ENCODE data around the gene PDE4D. TPM values are rescaled to one million over a fixed set of nuclear protein-coding genes. Genes with fewer than 3 reads are reported as not detected.

Gene PDE4D
- total and polyA plus RNA-seq, 10 of the 15 experiments (the other 5 are each of a cell fraction or from before 2014, with no cell fraction given) = 0.87 to 4.1 (median 2.2) TPM

DNA sequence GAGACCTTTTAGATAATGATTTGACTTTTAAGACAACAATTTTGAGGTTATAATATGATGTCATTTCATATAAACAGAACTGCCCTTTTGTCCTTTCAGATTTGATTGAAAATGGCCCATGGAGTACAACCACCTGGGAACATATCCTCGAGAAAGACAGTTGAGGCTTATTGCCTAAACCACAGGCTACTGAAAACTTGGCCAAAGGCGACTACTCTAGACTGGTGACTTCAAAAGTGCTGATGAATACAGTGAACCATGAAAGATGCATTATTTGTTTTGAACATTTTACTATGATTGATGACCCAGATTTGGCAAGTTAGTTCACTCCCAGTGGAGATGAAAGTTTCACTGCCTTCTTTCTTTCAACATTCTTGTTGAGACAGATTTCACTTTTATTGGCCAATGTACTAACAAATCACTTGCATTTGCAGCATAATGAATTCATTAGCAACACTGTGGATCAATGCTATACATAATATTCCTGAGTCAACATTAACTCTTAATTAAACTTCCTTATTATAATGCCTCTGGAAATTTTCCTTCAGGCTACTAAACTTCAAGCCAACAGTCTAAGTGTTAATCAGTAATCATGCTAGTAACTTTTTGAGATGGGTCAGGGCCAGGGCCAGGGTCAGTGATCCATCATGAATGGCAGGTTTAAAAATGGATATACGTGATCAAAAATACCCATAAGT lies 830.4 kb downstream of the PDE4D start (continued):
- TF ChIP-seq ASH2L (IDR thresholded peaks at IDR 0.05; ENCODE audit: borderline replicate concordance, low read depth) (no peak), YBX1 (IDR thresholded peaks at IDR 0.05) (no peak), SMARCA5 (IDR thresholded peaks at IDR 0.05) (no peak), CHD4 (IDR thresholded peaks at IDR 0.05) (no peak), NBN (IDR thresholded peaks at IDR 0.05) (no peak), JUNB (IDR thresholded peaks at IDR 0.05) (no peak)
- TF ChIP-seq, protein P1, sequence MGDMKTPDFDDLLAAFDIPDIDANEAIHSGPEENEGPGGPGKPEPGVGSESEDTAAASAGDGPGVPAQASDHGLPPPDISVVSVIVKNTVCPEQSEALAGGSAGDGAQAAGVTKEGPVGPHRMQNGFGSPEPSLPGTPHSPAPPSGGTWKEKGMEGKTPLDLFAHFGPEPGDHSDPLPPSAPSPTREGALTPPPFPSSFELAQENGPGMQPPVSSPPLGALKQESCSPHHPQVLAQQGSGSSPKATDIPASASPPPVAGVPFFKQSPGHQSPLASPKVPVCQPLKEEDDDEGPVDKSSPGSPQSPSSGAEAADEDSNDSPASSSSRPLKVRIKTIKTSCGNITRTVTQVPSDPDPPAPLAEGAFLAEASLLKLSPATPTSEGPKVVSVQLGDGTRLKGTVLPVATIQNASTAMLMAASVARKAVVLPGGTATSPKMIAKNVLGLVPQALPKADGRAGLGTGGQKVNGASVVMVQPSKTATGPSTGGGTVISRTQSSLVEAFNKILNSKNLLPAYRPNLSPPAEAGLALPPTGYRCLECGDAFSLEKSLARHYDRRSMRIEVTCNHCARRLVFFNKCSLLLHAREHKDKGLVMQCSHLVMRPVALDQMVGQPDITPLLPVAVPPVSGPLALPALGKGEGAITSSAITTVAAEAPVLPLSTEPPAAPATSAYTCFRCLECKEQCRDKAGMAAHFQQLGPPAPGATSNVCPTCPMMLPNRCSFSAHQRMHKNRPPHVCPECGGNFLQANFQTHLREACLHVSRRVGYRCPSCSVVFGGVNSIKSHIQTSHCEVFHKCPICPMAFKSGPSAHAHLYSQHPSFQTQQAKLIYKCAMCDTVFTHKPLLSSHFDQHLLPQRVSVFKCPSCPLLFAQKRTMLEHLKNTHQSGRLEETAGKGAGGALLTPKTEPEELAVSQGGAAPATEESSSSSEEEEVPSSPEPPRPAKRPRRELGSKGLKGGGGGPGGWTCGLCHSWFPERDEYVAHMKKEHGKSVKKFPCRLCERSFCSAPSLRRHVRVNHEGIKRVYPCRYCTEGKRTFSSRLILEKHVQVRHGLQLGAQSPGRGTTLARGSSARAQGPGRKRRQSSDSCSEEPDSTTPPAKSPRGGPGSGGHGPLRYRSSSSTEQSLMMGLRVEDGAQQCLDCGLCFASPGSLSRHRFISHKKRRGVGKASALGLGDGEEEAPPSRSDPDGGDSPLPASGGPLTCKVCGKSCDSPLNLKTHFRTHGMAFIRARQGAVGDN (IDR thresholded peaks at IDR 0.05) = no peak
- TF ChIP-seq, protein P2, sequence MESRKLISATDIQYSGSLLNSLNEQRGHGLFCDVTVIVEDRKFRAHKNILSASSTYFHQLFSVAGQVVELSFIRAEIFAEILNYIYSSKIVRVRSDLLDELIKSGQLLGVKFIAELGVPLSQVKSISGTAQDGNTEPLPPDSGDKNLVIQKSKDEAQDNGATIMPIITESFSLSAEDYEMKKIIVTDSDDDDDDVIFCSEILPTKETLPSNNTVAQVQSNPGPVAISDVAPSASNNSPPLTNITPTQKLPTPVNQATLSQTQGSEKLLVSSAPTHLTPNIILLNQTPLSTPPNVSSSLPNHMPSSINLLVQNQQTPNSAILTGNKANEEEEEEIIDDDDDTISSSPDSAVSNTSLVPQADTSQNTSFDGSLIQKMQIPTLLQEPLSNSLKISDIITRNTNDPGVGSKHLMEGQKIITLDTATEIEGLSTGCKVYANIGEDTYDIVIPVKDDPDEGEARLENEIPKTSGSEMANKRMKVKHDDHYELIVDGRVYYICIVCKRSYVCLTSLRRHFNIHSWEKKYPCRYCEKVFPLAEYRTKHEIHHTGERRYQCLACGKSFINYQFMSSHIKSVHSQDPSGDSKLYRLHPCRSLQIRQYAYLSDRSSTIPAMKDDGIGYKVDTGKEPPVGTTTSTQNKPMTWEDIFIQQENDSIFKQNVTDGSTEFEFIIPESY (IDR thresholded peaks at IDR 0.05) = no peak

Measured in GM12878 (cell line).